Heart left ventricle (tissue), 16 donors: ENCODE measurements around the gene SCPEP1. TPM values are rescaled to one million over a fixed set of nuclear protein-coding genes. Genes with fewer than 3 reads are reported as not detected.

Source experiments
- ATAC-seq, 4 donors: fragments of 200-7000 bp; cut with Tn5 transposase; one replicate each; pipeline ENCODE4 v1.9.1; 2020 to 2022; ENCODE audit warnings: moderate library complexity in 4 of 4, mild to moderate bottlenecking in 3 of 4, moderate number of reproducible peaks in 1 of 4
- DNase-seq, 5 donors: peaks; one replicate each; pipeline ENCODE4 v3.0.0-alpha.2; 2020
- H3K27ac ChIP-seq, 12 donors: fragments of 200-600 bp; sonication (generic) in 4 of 12; one replicate each; pipeline versions ENCODE4 v1.5.0 to v1.8.0; 2016 to 2022; ENCODE audit warnings: mild to moderate bottlenecking in 2 of 12
- H3K27me3 ChIP-seq, 9 donors: fragments of 200-600 bp; sonication (generic) in 2 of 9; one replicate each; pipeline versions ENCODE4 v1.5.1 to v1.8.0; 2016 to 2022; ENCODE audit warnings: mild to moderate bottlenecking in 3 of 9
- H3K36me3 ChIP-seq, 9 donors: fragments of 200-600 bp; sonication (generic) in 2 of 9; one replicate each; pipeline versions ENCODE4 v1.5.0 to v1.8.0; 2018 to 2022; ENCODE audit warnings: mild to moderate bottlenecking in 2 of 9
- H3K4me1 ChIP-seq, 12 donors: fragments of 200-600 bp; sonication (generic) in 4 of 12; one replicate each; pipeline versions ENCODE4 v1.5.0 to v1.8.0; 2016 to 2022; ENCODE audit warnings: mild to moderate bottlenecking in 3 of 12
- H3K4me3 ChIP-seq, 12 donors: fragments of 200-600 bp; sonication (generic) in 4 of 12; one replicate each; pipeline versions ENCODE4 v1.5.0 to v1.8.0; 2017 to 2022; ENCODE audit warnings: mild to moderate bottlenecking in 9 of 12, moderate library complexity in 4 of 12
- H3K9me3 ChIP-seq, 12 donors: fragments of 200-600 bp; sonication (generic) in 4 of 12; one replicate each; pipeline versions ENCODE4 v1.5.0 to v1.8.0; 2016 to 2022; ENCODE audit warnings: mild to moderate bottlenecking in 1 of 12
- CTCF ChIP-seq, 12 donors: fragments of 200-600 bp; sonication (generic) in 4 of 12; IDR thresholded peaks; one replicate each; pipeline versions ENCODE4 v1.5.0 to v1.8.0; 2018 to 2022; ENCODE audit warnings: antibody characterized with exemption in 12 of 12, mild to moderate bottlenecking in 5 of 12
- POLR2A ChIP-seq, 2 donors: fragments of 450-650 bp; IDR thresholded peaks; one replicate each; pipeline ENCODE4 v1.6.1; 2017; ENCODE audit warnings: antibody characterized with exemption in 2 of 2, mild to moderate bottlenecking in 2 of 2, moderate library complexity in 2 of 2
- WGBS, 4 donors: extraction: QIAGEN DNeasy Blood & Tissue Kit in 2 of 4; methylation state at CpG; one replicate each; pipeline versions ENCODE4 v1.1.5 to v1.1.7; 2013 to 2018; 5-methylcytosine and 5-hydroxymethylcytosine counted together
- intact Hi-C, 10 donors: fragments of 100-400 bp; cut with DNase I; formaldehyde crosslinking; loops; one replicate each; pipeline versions ENCODE4 v1.11.1 to v1.14.2; 2022
- polyA plus RNA-seq, 2 donors: library from polyadenylated mRNA; stranded (reverse); fragments of 200-250 nt; gene quantifications; one replicate each; pipeline ENCODE4 v1.2.3, GENCODE V29; 2013
- total RNA-seq, 9 donors: library from RNA; depleted of rRNA in 2 of 9; stranded (reverse); fragments of >200 nt in 2 of 9; fragmentation: NEBNext Ultra II Directional in 3 of 9; extraction: Animal tissue kit (Norgen Biotek cat#: 25700) in 3 of 9; gene quantifications; one replicate each; pipeline versions ENCODE4 v1.1.0 to v1.2.4, GENCODE V29; 2016 to 2023
- donor health status: ischemic (EF 13 %, LVEDD 7.1; RV severe dilation, severe dysfunction).
- donor health status: healthy with polysubstance abuse.
- donor health status: DM: no; HTN: yes; CAD: no.
- donor health status: DM: no; HTN: no; CAD: no.
- donor health status: ischemic (EF 25% LVEDD 6.9; RV normal size, moderate dysfunction).
- donor health status: ischemic (EF 25% LVEDD 5.7; RV mildly dilated, moderate dysfunction).
- donor health status: healthy.
- donor health status: DM: yes; HTN: yes; CAD: no.
- donor health status: ischemic (EF 35%, LVEDD 5.7; RV mildly dilated, moderate dysfunction).
- donor health status: nonischemic (EF 11% LVEDD 7.7; RV severe dilation, severe dysfunction).
- donor health status: DM: yes; HTN: yes; CAD: no.
- donor health status: PGD.
- donor health status: ischemic (EF 29% LVEDD 5.4; RV normal size, mild dysfunction).
- donor health status: nonischemic (EF 23%, LVEDD 6.1; RV moderate dilation, normal function).

SCPEP1 gene
- total and polyA plus RNA-seq, 11 donors: 31.9 to 162 (median 58.0) TPM

- peaks cover 0 to 8% (median 0%) of the 10 kb centered on the region in 9 donors for H3K27me3 ChIP-seq
- H3K36me3 ChIP-seq: no peaks in the 10 kb centered on the region
- no peak for DNase-seq
- H3K9me3 ChIP-seq: no peaks in the 10 kb centered on the region
- no peak for TF ChIP-seq CTCF (IDR thresholded peaks at IDR 0.05)
- no peak for TF ChIP-seq POLR2A (IDR thresholded peaks at IDR 0.05)
- 54 to 62% (median 56%) methylated on average over 3 of the region's 3 CpGs for WGBS, 4 donors
- no peak overlapping the region for H3K27ac ChIP-seq
- ATAC-seq: no peak
- H3K4me3 ChIP-seq: no peak overlapping the region
- H3K4me1 ChIP-seq: no peaks in the 10 kb centered on the region
- intact Hi-C loops: loop anchor here in 1 of 10 donors (10.0 kb wide), 1 partner anchor 48 kb away; no protein-coding TSS in a partner anchor
Observed at GRCh38 chr17:57016764-57017116, 38.8 kb downstream of the SCPEP1 start.

- ATAC-seq: no peak
- 51 to 68% (median 61%) methylated on average over 4 of the region's 4 CpGs for WGBS, 4 donors
- H3K4me1 ChIP-seq: no peaks in the 10 kb centered on the region
- intact Hi-C loops: loop anchor here in 1 of 10 donors (10.0 kb wide), 1 partner anchor 47 kb away; no protein-coding TSS in a partner anchor
- DNase-seq: no peak
- no peak overlapping the region for H3K4me3 ChIP-seq
- no peaks in the 10 kb centered on the region for H3K36me3 ChIP-seq
- peaks cover 0 to 8% (median 0%) of the 10 kb centered on the region in 9 donors for H3K27me3 ChIP-seq
- no peak for TF ChIP-seq POLR2A (IDR thresholded peaks at IDR 0.05)
- no peak for TF ChIP-seq CTCF (IDR thresholded peaks at IDR 0.05)
- no peaks in the 10 kb centered on the region for H3K9me3 ChIP-seq
- no peak overlapping the region for H3K27ac ChIP-seq
Observed at GRCh38 chr17:57017625-57018024, 39.7 kb downstream of the SCPEP1 start.

- DNase-seq: no peak
- Histone ChIP-seq H3K4me1 (no peaks in the 10 kb centered on the region), H3K9me3 (no peaks in the 10 kb centered on the region), H3K27ac (no peak overlapping the region), H3K4me3 (no peak overlapping the region), H3K27me3 (peaks cover 0 to 8% (median 0%) of the 10 kb centered on the region in 9 donors), H3K36me3 (no peaks in the 10 kb centered on the region)
- no peak for ATAC-seq
- intact Hi-C loops: no loop called here
- WGBS, 4 donors: 86 to 88% (median 87%) methylated on average over 3 of the region's 3 CpGs
- TF ChIP-seq CTCF (IDR thresholded peaks at IDR 0.05) (no peak), POLR2A (IDR thresholded peaks at IDR 0.05) (no peak)
Observed at GRCh38 chr17:57020208-57020607, 42.3 kb downstream of the SCPEP1 start.

GRCh38 chr17:57021226-57021940 is 43.5 kb downstream of the SCPEP1 start:
- WGBS, 4 donors: 72 to 79% (median 74%) methylated on average over 4 of the region's 4 CpGs
- Histone ChIP-seq H3K4me1 (no peaks in the 10 kb centered on the region), H3K36me3 (no peaks in the 10 kb centered on the region), H3K9me3 (peaks cover 0 to 7% (median 0%) of the 10 kb centered on the region in 12 donors), H3K27me3 (peaks cover 0 to 8% (median 0%) of the 10 kb centered on the region in 9 donors), H3K4me3 (no peak overlapping the region), H3K27ac (no peak overlapping the region)
- DNase-seq (no peak), ATAC-seq (no peak)
- intact Hi-C loops: no loop called here
- TF ChIP-seq CTCF (IDR thresholded peaks at IDR 0.05) (no peak), POLR2A (IDR thresholded peaks at IDR 0.05) (no peak)
